GM21825 (cell line): ENCODE measurements around the gene LRRC10B.
"Not testable (repeated sequence)": the region's sequence is repeated elsewhere in the genome, so short reads cannot be mapped to it uniquely, and the experiment has no call there.

Experiments
- ATAC-seq: cut with Tn5 transposase; IDR thresholded peaks from one replicate; pipeline ENCODE4 v1.9.1; 2021; ENCODE audit warnings: mild to moderate bottlenecking, moderate library complexity; ENCODE audit not compliant: unreplicated experiment

Gene LRRC10B

DNA sequence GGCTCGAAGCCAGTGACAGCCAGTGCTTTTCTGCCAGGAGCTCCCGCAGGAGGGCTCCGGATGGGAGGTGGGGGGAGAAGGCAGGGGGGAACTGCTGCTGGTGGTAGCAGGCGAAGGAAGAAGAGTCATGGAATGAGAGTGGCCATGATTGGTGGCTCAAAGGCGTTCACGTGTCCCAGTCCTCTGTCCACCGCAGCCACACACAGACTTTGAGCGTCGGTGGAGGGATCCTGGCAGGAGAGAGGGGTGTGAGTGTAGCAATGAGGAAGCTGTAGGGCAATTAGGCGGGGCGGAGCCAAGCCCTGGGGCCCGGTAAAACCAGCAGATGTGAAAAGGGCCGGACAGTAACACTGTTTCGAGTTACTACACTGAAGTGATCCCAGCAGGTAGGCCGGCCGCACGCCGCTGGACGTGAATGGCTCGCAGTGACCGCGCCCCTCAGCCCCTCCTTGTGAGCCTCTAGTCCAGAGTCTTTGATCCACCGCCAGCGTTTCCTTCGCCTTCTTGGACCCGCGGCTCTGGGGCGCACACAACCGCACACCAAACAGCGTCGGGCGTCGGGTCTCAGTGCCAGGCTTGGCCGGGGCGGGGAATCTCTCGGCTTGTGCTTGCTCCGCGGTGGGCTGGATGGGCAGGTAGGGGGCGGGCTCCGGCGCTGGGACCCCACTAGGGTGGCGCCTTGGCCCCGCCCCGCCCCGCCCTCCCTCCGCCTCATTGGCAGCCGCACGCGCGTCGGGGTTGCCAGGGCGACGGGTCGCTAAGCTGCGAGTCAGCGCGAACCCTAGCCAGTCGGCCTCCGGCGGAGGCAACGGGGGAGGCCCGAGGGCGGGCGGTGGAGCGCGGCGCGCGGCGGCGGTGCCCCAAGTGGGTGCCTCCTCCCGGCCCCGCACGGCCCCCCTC lies at the start of gene LRRC10B:
Gene LRRC10B, plus strand, starts transcription at position 788 of the 900 bp plus-strand sequence. CDS start 250 bp downstream, outside the sequence.
- no peak for ATAC-seq

DNA sequence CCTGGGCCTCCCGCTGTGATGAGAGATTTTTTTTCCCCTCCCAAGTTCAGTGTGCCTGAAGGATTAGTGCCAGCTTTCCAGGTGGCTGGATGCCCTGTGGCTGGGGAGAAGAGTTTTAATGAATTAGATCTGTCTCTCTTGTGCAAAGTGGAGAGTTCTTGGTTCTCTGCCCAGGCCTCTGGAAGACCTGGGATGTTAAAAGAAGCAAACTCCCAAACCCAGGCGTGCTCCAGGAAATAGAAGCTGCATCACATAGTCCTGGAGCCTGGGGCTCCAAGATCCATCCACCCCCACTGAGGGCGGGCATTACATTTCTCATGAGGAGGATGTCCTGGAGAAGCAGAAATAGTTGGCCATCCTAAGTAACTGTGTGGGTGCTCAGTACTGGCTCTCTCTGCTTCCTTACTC lies 48.1 kb upstream of the LRRC10B start:
- no peak for ATAC-seq

- ATAC-seq: no peak
These were observed 47.6 kb upstream of the LRRC10B start for GRCh38 chr11:61460986-61461385.

DNA sequence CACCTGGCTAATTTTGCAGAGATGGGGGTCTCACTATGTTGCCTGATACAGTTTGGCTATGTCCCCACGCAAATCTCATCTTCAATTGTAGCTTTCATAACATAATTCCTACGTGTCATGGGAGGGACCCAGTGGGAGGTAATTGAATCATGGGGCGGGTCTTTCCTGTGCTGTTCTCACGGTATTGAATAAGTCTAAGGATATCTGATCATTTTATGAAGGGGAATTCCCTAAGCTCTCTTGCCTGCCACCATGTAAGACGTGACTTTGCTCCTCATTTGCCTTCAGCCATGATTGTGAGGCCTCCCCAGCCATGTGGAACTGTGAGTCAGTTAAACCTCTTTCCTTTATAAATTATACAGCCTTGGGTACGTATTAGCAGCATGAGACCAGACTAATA lies 40.9 kb upstream of the LRRC10B start:
- not testable (repeated sequence) for ATAC-seq

DNA sequence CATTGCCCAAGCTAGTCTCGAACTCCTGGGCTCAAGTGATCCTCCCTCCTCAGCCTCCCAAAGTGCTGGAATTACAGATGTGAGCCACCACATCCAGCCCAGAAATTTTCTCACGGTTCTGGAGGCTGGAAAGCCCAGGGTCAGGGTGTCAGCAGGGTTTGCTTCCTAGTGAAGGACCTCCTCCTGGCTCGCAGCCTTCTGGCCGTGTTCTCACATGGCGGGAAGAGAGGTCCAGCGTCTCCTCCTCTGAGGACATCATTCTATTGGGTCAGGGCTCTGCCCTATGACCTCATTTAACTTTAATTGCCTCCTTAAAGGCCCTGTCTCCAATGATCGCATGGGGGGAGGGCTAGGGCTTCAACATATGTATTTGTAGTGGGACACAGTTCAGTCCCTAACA lies 40.5 kb upstream of the LRRC10B start:
- ATAC-seq: no peak

- ATAC-seq: no peak
These were observed 36.3 kb upstream of the LRRC10B start for GRCh38 chr11:61472282-61472681.

GRCh38 chr11:61472868-61473267 lies 35.7 kb upstream of the LRRC10B start:
- ATAC-seq: no peak

GRCh38 chr11:61473370-61474012 lies 35.1 kb upstream of the LRRC10B start:
- ATAC-seq: no peak

DNA sequence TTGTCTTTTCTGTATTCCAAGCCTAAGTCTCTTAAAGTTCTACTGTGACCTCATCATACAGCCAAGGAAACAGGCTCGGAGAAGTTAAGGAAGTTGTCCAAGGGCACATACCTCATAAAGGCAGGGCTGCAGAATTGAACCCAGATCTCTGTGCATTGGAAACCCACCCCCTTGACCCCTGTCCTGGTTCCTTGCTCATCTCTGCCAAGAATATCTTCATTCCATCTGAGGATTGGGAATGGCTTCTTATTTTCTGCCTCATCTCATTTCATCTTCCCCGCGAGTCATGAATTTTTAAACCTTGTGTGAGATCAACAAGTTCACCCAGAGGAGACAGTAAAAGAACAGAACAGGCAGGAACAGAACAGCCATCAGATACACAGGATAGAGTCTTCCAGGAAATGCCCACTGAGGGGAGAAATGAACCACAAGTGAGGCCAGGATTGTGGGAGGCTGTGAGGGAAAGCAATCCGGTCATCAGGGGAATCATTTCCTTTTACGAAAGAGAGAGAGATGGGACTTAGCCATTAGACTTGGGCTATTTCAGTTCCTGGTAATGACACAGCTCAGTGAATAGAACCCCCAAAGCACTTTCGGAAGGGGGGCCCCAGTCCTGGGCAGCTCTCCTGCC lies 34.4 kb upstream of the LRRC10B start:
- no peak for ATAC-seq

DNA sequence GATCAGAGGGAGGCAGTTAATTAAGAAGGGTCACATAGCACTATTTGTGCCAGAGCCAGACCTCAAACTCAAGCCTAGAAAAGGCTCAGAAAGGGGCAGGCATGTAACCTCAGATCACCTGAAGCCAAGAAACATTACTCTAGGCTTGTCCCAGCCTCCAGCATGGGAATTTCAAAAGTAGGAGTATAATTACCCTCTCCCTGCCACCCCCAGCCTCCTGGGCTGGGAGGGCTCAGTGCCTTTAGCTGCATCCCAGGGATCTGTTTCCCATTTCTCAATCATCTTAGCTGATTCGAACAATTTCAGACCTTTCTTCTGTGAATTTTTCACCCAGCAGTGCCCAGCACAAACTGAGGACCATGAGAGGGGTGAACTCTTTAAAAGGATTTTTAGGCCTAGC lies 33.1 kb upstream of the LRRC10B start:
- no peak for ATAC-seq

GRCh38 chr11:61476371-61476770 lies 32.2 kb upstream of the LRRC10B start:
- ATAC-seq: no peak

- no peak for ATAC-seq
These were observed 31.4 kb upstream of the LRRC10B start for GRCh38 chr11:61477126-61477525.

GRCh38 chr11:61477727-61478148 lies 30.8 kb upstream of the LRRC10B start:
- no peak for ATAC-seq

GRCh38 chr11:61479360-61480058 lies 29.0 kb upstream of the LRRC10B start:
- not testable (repeated sequence) for ATAC-seq

DNA sequence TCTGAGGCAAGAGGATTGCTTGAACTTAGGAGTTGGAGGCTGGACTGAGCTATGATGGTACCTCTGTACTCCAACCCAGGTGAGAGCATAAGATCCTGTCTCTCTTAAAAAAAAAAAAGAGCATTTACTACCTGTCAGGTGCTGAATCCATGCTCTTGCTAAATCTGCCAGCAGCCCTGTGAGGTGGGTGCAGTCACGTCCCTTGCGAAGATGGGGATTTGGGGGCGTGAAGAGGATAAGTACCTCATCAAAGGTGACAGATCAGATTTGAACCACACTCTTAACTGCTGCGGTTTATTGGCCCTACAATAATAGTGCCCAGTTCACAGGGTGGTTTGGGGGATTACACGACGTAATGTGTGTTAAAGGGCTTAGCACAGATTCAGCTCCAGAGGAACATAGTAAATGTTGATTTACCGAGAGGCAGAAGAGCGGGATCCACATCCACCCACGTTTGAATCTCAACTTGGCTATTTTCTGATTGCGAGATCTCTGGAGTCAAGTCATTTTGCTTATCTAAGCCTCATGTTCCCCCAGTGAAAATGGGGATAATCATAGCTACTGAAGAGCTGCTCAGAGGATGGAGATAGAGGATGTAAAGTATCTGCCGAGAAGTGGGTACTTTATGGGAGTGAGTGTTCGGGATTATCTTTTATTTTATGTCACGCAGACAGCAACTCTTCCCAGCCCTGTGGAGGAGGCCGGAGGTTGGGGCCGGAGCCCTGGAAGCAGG lies 28.1 kb upstream of the LRRC10B start:
- ATAC-seq: no peak

GRCh38 chr11:61480994-61481335 lies 27.6 kb upstream of the LRRC10B start:
- ATAC-seq: no peak

- no peak for ATAC-seq
These were observed 26.7 kb upstream of the LRRC10B start for GRCh38 chr11:61481806-61482205.

- no peak for ATAC-seq
These were observed 26.0 kb upstream of the LRRC10B start for GRCh38 chr11:61482513-61482912.

DNA sequence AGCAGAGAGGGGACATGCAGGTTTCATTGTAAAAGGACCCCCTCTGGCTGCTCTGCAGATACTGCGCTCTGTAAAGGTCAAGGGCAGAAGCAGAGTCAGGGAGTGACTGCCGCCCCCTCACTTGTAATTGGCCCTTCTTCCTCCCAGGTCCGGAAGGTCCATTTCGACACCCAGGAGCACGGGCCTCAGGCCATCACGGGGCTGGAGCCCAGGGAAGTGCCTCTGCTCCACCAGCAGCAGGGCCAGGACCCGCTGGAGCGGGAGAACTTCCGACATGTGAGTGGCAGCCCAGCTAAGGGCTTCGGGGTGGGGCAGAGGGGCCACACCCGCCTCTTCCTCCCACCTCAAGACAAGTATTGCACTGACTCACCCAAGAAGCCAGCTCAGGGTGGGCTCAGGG lies 24.0 kb upstream of the LRRC10B start:
- no peak for ATAC-seq

DNA sequence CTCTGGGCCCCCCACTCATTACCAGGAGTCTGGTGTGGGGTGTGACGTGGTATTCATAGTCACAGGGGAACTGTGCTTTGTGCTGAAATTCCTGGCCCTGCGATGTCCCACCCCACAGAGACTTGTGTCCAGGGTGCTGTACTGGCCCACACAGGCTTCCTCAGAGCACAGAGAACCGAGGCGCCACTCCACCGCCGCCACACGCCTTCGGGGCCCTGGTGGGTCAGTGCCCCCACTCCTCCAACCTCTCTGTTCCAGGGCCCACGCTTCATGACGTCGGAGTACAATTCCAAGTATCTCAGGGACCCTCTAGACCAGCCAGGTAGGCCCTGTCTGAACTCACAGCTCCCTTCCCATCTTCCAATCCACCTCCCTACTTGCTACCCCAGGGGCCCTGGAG lies 23.5 kb upstream of the LRRC10B start:
- ATAC-seq: no peak
